ENCODE measurements around the gene MAN1A1.

DNA sequence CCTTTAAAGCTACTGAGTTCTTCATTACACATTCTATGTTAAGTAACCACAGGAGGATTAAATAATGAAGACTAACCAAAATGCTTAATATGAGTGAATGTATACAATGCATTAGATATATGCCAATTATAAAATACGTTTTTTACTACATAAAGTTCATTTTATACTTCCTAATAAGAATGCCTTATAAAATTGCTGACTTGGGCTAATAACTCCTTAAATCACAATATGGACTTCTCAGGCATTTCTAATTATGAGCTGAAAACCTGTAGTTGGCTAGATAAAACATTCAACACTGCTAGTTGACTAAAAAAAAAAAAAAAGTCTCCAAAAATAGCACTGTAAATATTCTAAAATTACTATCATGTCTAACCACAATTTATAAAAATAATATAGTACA lies 11.8 kb downstream of the MAN1A1 start:
- TF ChIP-seq, protein P1, sequence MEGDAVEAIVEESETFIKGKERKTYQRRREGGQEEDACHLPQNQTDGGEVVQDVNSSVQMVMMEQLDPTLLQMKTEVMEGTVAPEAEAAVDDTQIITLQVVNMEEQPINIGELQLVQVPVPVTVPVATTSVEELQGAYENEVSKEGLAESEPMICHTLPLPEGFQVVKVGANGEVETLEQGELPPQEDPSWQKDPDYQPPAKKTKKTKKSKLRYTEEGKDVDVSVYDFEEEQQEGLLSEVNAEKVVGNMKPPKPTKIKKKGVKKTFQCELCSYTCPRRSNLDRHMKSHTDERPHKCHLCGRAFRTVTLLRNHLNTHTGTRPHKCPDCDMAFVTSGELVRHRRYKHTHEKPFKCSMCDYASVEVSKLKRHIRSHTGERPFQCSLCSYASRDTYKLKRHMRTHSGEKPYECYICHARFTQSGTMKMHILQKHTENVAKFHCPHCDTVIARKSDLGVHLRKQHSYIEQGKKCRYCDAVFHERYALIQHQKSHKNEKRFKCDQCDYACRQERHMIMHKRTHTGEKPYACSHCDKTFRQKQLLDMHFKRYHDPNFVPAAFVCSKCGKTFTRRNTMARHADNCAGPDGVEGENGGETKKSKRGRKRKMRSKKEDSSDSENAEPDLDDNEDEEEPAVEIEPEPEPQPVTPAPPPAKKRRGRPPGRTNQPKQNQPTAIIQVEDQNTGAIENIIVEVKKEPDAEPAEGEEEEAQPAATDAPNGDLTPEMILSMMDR (IDR thresholded peaks at IDR 0.05 in 4 of 5, conservative IDR thresholded peaks at IDR 0.05 in 1 of 5), result no peak
- TF ChIP-seq POLR2A (IDR thresholded peaks at IDR 0.05), result no peak

Data from gastrocnemius medialis (tissue), 4 donors.